GM10847 (cell line): Measurements from ENCODE around the gene TRIM31.
A peak's percentile ranks its signal among the peaks of the same experiment; 100 is the strongest.

Experiments used
- POLR2A ChIP-seq: IDR thresholded peaks from 2 replicates; pipeline ENCODE4 v1.6.1; 2011; ENCODE audit not compliant: insufficient read length; ENCODE audit errors: extremely low read depth

The TRIM31 gene

GRCh38 chr6:30061858-30062458 is 50.9 kb downstream of the TRIM31 start:
- no peak for TF ChIP-seq POLR2A

- TF ChIP-seq POLR2A, result peak; percentile 50
These were observed 51.6 kb downstream of the TRIM31 start, which contains the start of gene POLR1H for GRCh38 chr6:30061092-30061857. Gene POLR1H (plus strand): TSS chr6:30061265. CDS start chr6:30061525, 260 bp downstream.

- TF ChIP-seq POLR2A, result no peak
These were observed 52.2 kb downstream of the TRIM31 start for GRCh38 chr6:30060606-30061091.

GRCh38 chr6:30055513-30055912 is 57.4 kb downstream of the TRIM31 start:
- no peak for TF ChIP-seq POLR2A

- no peak for TF ChIP-seq POLR2A
These were observed 59.2 kb downstream of the TRIM31 start for GRCh38 chr6:30053682-30054081.
